SH-SY5Y (cell line): ENCODE measurements around the gene EDRF1.

ENCODE experiments used
- GATA2 ChIP-seq: IDR thresholded peaks from 2 replicates; pipeline ENCODE4 v1.6.1; 2011; ENCODE audit warnings: mild to moderate bottlenecking, low read depth, low read length
- GATA3 ChIP-seq: IDR thresholded peaks from 2 replicates; pipeline ENCODE4 v1.6.1; 2011; ENCODE audit warnings: low read depth, mild to moderate bottlenecking, low read length, moderate library complexity

EDRF1 gene

GRCh38 chr10:125738206-125738605 lies 18.7 kb downstream of the EDRF1 start:
- no peak for TF ChIP-seq GATA3
- TF ChIP-seq GATA2, result no peak

- no peak for TF ChIP-seq GATA3
- no peak for TF ChIP-seq GATA2
Observed at GRCh38 chr10:125739994-125740679, 20.6 kb downstream of the EDRF1 start.

- TF ChIP-seq GATA2 (no peak), GATA3 (no peak)
Observed at GRCh38 chr10:125742465-125742864, 23.0 kb downstream of the EDRF1 start.

- TF ChIP-seq GATA2, result no peak
- no peak for TF ChIP-seq GATA3
Observed at GRCh38 chr10:125744909-125745308, 25.4 kb downstream of the EDRF1 start.

- TF ChIP-seq GATA2 (no peak), GATA3 (no peak)
Observed at GRCh38 chr10:125747417-125747816, 27.9 kb downstream of the EDRF1 start.

- no peak for TF ChIP-seq GATA2
- no peak for TF ChIP-seq GATA3
Observed at GRCh38 chr10:125756196-125756595, 36.7 kb downstream of the EDRF1 start.

- no peak for TF ChIP-seq GATA2
- TF ChIP-seq GATA3, result no peak
Observed at GRCh38 chr10:125756853-125757487, 37.5 kb downstream of the EDRF1 start.

GRCh38 chr10:125757742-125758141 lies 38.2 kb downstream of the EDRF1 start:
- TF ChIP-seq GATA3, result no peak
- TF ChIP-seq GATA2, result no peak

- TF ChIP-seq GATA2 (no peak; the same call in 1 of the 2 replicates), GATA3 (no peak)
Observed at GRCh38 chr10:125761961-125762360, 42.5 kb downstream of the EDRF1 start.

- TF ChIP-seq GATA2, result no peak
- no peak for TF ChIP-seq GATA3
Observed at GRCh38 chr10:125762692-125763648, 43.5 kb downstream of the EDRF1 start.

- no peak for TF ChIP-seq GATA3
- TF ChIP-seq GATA2, result no peak
Observed at GRCh38 chr10:125765835-125766234, 46.3 kb downstream of the EDRF1 start.

- no peak for TF ChIP-seq GATA2
- TF ChIP-seq GATA3, result no peak
Observed at GRCh38 chr10:125766511-125766910, 47.0 kb downstream of the EDRF1 start.

- TF ChIP-seq GATA3 (no peak), GATA2 (no peak)
Observed at GRCh38 chr10:125768219-125768855, 48.8 kb downstream of the EDRF1 start.

GRCh38 chr10:125769175-125769574 lies 49.7 kb downstream of the EDRF1 start:
- no peak for TF ChIP-seq GATA2
- no peak for TF ChIP-seq GATA3
